Eye (tissue), 1 donor: ENCODE data around the gene FGF19.
"Not testable (repeated sequence)": the region's sequence is repeated elsewhere in the genome, so short reads cannot be mapped to it uniquely, and the experiment has no call there.

Experiments used
- DNase-seq: peaks from one replicate; pipeline ENCODE4 v3.0.0-alpha.2; 2015

FGF19 gene

GRCh38 chr11:69716891-69717747 lies 13.3 kb upstream of the FGF19 start:
- peak; percentile 38 for DNase-seq

GRCh38 chr11:69716099-69716498 lies 12.3 kb upstream of the FGF19 start:
- no peak for DNase-seq

- no peak for DNase-seq
Measured at GRCh38 chr11:69715446-69715845, 11.6 kb upstream of the FGF19 start.

- DNase-seq, result no peak
Measured at GRCh38 chr11:69711822-69712801, 8.3 kb upstream of the FGF19 start.

- DNase-seq, result no peak
Measured at GRCh38 chr11:69708736-69709401, 5.0 kb upstream of the FGF19 start.

DNA sequence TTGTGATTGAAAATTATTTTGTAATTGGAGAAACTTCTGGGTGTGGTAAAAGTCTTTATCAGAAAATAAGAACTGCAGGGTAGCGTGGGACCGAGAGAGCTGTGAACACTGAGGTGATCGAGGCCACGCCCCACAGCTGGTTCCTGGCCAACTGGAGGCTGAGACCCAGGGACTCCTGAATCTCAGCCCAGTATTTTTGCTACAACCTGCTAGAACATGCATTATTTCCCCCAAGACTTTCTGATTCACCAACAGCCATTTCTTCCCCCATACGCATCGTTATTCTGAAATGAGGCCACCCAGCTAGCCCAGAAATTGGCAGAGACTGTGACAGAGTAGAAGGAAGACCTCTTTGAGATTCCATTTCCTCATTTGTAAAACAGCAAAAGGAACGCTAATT lies 3.4 kb upstream of the FGF19 start:
- peak; percentile 44 for DNase-seq

DNA sequence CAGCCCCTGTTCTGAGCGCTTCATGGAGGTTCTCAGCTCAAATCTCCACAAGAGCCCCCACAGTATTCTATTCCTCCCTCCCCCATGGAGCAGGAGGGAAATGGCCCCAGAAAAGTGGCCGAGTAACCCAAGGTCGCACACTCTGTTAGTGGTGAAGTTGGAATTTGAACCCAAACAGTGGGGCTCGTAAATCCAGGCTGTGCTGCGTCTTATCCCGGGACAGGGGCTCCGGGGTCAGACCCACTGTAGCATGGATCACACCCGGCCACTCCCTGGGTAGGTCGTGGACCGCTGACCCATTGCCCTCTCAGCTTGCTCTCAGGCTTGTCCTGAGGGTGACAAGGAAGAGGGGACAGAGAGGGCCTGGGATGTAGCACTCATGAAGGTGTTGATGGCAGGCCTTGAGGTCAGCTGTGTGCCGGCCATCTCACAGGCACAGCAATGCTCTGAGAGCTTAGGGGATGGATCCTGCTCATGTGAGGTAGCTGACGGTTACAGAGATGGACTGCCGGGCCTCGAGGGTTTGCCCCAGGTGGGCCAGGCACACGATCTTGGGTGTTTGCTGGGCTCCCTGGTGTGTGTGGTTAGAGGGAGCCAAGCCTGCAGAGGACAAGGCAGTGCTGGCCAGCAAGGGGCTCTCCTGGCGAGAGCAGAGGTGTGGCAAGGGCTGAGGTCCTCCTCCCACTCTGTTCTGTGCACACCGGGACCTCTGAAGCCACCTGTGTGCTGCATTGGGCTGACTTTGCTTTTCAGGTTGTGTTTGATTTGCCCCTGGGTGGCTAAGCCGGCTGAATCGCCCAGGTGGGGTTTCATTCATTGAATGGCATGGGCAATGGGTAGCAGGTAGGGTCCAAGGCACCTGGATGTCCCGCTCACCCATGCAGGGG lies 2.3 kb upstream of the FGF19 start:
- DNase-seq, result no peak

GRCh38 chr11:69705351-69705811 lies 1.6 kb upstream of the FGF19 start:
- peak; percentile 92 for DNase-seq

DNA sequence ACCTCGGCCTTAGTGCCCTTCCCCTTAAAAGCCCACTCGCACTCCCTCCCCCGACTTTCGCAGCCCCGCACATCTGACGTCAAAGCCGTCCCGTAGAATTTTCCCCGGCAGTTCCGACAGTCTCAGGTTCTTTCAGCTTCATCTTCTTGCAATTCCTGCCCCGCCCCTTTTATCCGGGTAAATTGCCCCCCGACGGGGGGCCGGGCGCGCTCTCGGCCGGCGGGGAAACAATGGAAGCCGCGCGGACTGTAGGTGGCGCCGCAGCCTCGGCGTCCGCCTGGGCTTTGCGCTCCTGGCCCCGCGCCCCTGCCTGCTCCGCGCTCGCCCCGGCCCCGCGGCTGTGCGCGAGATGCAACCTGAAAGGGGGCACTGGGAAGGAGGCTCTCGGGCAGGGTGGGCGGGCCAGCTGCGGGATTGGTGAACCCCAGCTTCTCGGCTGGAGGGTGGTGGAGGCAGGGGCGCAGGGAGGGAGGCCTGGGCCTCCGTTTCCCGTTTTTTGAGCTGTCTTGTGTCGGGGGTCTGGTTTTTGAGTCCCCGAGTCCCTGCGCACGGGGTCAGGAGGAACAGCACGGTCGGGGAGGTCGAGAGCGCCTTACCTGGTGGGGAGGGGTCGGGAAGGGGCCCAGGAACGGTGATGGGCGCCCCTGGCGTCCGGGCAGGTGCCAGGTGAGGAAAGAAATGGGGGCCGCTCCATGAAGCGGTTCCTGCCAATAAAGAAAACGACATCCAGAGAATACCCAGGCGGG lies 859 bp upstream of the FGF19 start:
- DNase-seq, result peak; percentile 94

- peak; percentile 26 for DNase-seq
Measured at GRCh38 chr11:69703453-69703767, 412 bp downstream of the FGF19 start.

DNA sequence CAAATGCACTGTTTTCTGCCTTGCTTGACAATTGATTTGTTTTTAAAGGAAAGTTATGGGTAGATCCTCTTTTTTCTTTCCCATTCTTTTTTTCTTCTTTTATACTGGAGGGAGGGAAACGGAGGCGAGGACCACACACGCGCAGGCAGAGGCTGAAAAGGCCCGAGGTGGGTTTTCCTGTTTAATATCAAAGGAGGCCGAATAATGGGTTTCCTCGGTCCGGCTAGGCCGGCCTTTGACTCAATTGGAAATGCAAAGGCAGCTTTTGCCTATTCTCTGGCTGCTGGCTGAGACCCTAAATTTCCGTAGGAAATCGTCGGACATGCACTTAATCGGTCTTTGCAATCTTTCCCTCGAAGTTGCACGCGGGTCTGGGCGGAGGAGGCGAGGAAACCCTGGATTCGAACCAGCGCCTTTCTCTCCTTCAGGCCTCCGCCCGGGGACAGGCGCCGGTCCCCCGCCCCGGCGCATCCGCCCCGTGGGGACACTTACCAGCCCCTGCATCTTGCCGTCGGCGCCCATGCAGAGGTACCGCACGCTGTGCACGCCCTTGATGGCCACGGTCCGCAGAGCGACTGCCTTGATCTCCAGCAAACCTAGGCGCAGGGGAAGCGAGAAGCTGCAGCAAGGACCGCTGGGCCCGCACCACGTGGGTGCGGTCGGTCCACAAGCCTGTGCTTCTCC lies 911 bp downstream of the FGF19 start:
- DNase-seq, result peak; percentile 69

- peak; percentile 76 for DNase-seq
Measured at GRCh38 chr11:69702239-69702691, 1.6 kb downstream of the FGF19 start.

DNA sequence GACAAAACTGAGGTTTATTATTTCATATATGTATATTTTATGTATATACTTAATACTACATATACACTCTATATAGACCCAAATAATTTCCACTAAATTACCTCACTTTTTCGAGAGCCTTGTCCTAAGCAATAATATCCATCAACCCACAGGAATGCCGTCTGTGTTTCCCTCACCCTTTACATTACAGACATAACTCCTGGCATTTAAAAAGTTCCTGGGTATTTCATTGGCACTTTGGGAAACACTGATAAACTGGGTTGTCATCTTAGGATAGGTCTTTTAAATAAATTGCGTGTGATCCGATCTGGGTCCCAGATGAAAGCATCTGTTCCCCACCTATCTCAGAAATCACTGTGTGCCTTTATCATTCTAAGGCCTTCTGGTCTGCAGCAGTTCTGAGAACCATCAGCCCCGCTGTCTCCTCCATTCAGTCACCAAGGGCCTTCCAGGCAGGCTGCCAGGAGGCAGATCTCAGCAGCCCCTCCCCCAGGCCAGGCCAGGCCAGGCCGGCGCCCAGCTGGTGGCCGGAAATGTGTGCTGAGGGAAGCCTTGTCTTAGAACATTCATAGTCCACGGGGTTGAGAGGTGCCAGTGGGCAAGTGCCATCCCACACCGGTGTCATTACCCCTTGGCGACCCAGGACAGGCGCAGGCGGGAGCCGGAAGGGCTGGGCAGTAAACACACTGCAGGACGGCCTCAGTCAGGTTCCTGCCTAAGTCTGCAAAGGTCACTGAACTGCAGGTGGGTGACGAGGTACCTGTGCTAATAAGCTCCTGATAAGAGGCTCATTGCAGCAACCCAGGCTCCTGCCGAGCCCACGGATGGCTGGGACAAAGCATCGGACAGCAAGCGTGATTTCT lies 3.3 kb downstream of the FGF19 start:
- DNase-seq, result peak; percentile 91

- peak; percentile 62 for DNase-seq
Measured at GRCh38 chr11:69699213-69699612, 4.6 kb downstream of the FGF19 start.

DNA sequence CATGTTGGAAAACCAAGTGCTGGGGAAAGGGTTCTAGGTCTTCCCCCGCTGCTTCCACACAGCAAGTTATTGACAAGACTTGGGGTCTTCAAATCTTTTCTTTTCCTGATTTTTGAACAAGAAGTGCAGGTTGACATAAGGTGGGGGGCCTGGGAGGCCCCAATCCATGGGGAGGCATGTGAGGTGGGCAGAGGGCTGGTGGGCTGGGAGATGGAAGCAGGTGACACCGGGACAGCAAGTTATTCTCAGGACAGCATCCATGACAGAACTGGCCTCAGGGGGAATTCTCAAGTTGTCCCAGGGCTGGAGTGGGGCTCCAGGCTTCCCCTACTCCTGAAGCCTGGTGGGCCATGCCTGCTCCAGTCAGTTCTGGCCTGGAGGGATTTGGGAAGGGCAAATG lies 5.5 kb downstream of the FGF19 start:
- DNase-seq, result no peak

GRCh38 chr11:69697861-69698260 lies 6.0 kb downstream of the FGF19 start:
- no peak for DNase-seq

DNA sequence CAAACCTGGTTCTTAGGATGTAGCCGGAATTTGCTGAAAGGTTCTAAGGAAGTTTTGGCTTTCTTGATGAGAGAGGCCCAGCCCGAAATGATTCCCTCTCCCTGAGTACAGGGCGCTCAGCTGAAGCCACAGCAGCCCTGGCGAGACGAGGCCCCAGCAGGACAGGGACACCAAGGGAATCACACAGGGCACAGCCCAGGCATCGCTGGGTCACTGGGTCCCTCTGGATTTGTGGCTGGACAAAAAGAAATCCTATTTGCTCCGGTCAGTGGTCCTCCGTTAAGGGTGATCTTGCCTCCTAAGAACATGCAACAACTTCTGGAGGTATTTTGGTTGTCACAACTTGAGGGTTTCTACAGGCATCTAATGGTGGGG lies 6.4 kb downstream of the FGF19 start:
- DNase-seq, result no peak

DNA sequence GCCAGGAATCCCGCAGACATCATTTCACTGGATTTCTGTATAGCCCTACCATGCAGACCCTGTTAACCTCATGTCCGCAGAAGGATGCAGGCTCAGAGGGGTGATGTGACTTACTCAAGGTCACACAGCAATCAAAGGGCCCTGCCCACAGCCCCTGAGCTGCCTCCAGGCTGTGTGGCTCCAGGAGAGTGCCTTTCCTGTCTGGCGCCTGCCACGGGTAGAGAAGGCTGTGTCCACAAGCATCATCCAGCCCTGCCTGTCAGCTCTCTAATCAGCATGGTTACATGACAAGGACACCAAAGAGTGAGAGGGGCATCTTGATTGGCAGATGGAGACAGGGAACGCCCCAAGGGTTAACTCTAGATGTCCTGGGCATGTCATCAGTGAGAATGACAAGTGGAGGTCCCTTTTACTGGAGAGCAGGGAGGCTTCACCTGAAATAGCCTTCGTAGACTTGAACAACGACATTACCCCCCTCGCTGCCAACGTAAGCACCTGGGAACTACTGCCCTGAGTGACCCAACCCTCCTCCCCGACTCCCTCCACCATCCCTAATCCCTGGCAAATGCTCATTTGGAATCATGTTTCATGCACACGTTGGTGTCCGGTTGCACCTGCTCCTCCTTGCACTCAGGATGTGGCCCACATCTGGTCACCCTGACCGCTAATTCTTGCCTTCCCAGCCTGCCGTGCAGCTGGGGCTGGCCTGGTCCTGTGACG lies 6.9 kb downstream of the FGF19 start:
- DNase-seq, result peak; percentile 73

- DNase-seq, result not testable (repeated sequence)
Measured at GRCh38 chr11:69695995-69696394, 7.8 kb downstream of the FGF19 start.
